GM18909 (cell line): ENCODE measurements around the gene EEF1AKMT3.
"Not testable (repeated sequence)": the region's sequence is repeated elsewhere in the genome, so short reads cannot be mapped to it uniquely, and the experiment has no call there.

Experiments
- ATAC-seq: cut with Tn5 transposase; IDR thresholded peaks from one replicate; pipeline ENCODE4 v1.9.1; 2021; ENCODE audit warnings: mild to moderate bottlenecking; ENCODE audit not compliant: unreplicated experiment, poor library complexity

EEF1AKMT3 gene

DNA sequence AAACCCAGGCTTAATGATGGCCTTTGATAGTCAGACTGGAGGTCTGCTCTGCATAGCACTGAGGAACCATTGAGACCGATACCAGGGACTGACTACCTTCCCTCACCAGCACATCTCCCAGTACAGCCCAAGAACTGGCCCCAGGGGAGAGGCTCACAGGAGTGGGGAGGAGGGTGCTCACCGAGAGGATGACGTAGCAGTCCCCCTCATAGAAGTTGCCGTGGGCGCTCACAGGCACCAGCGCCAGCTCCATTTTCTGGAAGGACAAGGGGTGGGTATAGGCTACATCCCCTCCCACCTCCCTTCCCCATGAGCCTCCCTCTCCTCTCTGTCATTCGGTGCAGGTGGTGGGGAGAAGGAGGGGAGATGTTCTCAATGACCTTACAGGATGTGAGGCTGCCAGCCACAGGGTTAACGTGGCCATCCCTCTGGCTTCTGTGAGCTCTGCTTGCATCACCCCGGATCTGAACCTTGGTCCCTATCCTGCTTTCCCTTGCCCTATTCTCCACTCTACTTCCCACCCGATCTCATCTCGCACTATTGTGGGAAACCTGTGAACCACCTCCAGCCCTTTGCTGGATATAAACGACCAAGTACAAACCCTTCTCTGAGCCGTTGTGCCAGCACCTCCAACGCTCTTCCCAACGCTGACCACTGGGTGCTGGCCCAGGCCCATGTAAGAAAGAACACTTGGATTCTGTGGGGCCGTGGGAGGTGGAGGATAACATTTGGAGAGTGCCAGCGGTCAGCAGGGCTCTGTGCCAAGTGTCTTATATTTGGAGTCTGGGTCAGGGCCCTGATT is 41.8 kb downstream of the EEF1AKMT3 start:
- ATAC-seq = no peak

DNA sequence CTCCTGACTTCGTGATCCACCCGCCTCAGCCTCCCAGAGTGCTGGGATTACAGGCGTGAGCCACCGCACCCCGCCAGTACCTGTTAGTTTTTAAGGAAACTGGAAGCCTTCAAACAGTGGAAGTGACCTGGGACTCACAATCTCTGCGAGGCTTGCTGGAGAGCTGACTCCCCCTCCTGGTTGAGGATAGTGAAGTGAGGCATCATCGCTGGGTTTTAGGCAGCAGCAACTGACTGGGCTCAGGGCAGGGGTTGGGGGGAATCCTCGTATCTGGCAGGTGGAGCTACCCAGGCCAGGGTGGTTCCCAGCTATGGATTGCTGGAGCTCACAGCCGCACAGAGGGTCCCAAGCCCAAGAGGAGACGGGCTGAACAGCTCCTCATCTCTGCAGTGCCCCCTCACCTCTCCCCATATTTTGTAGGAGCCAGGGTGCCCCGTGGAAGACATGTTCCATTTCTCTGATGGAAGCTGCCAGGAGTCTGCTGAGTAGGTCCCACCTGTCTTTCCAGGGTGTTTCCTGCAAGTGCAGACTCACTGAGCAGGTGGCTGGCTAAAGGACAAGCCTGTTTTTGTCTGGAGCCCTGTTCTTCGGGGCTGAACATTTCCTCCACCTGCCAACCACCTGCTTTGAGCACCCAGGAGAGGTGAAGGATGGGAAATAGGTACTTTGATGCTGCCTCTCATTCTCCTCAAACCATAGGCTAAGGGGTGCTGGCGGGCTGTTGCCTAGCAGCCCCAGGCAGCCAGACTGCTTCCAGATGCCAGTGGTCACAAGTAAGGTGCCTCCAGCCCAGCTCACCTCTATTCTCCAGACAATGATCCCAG is 43.0 kb downstream of the EEF1AKMT3 start:
- ATAC-seq = no peak

DNA sequence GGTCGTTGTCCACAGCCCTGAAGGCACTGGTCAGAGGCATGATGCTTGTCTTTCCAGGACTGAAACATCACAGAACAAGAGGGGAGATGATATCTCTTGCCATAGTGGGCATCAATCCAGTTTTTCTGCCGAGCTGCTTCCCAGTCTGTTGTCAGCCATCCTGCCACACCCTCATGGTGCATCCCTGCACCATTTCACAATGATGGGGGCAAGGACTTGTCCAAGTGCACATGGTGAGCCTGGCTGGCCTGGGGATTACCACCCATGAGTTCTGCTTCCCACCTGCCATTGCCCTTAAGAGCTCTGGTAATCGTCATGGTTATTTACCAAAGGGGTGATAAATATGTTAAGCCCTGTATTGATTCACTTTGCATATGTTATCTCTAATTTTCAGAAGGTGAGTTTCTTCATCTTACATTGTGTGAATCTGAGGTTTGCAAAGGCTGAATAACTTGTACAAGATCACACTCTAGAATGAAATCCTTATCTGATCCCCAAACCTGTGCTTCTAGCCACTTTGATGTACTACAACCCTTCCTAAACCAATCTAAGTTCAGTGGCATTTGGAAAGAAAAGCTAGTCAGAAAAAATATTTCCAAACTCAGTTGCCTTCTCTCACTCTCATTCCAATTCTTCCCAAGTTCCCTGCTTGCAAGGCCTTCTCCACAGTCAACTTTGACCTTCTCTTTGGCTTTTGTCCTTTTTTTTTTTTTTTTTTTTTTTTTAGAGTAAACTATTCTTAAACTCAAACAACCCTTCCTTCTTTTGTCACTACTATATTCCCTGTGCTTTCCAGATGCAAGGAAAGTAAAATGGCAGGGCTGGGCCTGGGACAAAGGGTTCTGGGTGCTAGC is 43.8 kb downstream of the EEF1AKMT3 start:
- ATAC-seq = no peak

GRCh38 chr12:57816855-57817151 is 44.4 kb downstream of the EEF1AKMT3 start:
- no peak for ATAC-seq

DNA sequence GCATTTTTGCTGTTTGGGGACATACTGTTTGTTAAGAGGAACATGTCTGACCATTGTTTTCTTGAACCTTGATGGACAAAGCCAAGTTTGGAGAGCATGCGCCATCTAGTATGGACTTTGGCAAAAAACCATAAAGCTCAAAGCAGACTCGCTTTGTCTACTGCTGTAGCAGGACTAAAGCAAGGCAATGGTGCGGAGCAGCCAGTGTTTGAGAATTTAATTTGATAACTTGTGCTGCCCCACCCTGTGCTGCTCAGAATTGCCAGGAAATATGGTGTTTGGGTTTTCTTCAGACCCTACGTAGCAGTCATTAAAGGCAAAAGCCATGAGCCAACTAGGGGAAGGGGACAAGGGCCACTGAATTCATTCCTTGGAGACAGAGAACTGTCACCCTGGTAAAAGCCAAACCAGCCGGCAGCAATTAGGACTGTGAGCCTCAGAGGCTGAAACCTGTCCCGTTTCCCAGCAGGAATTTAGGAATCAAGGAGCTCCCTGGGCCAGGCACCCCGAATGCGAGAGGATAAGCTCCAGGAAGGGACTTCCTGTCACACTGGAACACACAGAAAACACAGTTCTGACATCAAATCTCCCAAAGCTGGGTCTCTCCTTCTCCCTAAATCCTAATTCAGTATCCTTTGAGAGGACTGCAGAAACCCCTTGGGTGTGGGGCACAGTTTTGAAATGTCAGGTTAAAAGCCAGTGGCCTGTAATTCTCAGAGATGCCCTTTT is 45.0 kb downstream of the EEF1AKMT3 start:
- ATAC-seq = no peak

DNA sequence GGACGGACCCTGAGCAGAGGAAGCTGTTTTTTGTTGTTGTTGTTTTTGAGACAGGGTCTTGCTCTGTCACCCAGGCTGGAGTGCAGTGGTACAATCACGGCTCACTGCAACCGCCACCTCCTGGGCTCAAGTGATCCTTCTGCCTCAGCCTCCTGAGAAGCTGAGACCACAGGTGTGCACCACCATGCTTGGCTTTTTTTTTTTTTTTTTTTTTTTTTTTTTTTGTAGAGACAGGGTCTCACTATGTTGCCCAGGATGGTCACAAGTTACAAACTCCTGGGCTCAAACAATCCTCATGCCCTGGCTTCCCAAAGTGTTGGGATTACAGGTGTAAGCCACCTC is 45.5 kb downstream of the EEF1AKMT3 start:
- ATAC-seq = not testable (repeated sequence)

DNA sequence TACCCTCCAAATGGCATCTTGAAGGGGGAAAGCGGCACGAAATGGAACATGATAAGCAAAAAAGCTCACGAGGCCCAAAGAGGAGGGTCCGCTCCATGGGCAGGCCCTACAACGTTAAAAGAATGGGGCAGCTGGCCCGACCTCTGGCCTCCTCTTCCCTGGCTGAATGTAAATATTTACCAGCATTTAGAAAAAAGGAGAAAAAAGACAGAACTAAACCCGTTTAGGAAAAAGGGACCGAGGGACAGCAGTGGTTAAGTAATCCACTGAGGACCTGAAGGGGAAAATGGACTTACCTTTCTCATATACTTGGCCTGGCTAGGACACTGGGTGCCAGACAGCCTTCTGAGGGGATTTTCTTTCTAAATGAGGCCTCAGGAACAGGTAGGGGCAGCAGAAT is 47.7 kb downstream of the EEF1AKMT3 start:
- not testable (repeated sequence) for ATAC-seq

DNA sequence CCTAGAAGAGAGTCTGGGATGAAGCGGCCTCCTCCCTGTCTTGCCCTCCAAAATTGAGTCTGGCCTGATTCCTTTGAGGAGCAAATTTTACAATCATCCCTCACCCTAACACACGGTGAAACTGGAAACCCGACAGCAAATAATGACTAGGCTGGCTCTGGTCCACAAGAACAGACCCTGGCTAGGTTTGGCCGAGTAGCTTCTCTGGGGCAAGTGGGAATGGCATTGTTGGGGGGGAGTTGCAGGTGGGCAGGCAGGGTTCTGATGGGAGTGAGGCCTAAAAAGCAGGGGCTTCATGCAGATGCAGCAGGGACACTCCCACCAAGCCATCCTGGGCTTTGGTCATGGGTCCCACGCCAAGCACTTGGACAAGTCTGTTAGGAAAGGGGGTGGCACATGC is 48.6 kb downstream of the EEF1AKMT3 start:
- ATAC-seq = not testable (repeated sequence)

GRCh38 chr12:57821474-57822214 is 49.2 kb downstream of the EEF1AKMT3 start:
- no peak for ATAC-seq

DNA sequence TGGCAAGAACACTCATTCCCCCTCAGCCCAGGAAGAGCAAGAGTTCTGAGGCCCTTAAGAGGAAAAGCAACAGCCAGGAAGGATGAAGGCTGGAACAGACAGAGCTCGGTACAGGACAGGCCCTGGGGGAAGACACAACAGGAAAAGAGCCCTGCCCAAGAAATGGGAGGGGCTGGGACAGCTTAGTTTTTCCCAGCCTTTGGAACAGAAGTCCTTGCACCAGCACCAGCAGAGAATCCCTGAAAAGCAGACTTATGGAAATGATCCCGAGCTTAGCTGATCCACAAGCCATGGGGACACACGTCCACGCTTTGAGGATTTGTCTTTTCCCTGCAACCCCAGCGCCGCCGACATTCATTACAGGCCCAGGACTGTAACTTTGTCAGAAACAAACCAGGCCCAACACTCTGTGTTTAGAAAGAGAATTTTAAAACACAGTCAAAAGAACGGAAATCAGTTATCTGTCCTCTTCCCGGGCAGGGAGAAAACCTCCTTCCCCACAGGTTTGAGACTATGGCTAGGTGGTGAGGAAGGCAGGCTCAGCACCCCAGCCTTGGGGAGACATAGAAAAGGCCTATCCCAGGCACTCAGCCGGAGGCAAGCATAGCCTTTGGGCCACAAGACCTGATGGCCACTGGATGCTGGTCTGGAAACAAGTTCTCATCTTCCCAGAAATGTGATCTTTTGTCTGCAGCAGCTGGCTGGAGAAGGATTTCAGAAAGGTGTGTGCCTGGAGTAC is 50.1 kb downstream of the EEF1AKMT3 start:
- no peak for ATAC-seq

DNA sequence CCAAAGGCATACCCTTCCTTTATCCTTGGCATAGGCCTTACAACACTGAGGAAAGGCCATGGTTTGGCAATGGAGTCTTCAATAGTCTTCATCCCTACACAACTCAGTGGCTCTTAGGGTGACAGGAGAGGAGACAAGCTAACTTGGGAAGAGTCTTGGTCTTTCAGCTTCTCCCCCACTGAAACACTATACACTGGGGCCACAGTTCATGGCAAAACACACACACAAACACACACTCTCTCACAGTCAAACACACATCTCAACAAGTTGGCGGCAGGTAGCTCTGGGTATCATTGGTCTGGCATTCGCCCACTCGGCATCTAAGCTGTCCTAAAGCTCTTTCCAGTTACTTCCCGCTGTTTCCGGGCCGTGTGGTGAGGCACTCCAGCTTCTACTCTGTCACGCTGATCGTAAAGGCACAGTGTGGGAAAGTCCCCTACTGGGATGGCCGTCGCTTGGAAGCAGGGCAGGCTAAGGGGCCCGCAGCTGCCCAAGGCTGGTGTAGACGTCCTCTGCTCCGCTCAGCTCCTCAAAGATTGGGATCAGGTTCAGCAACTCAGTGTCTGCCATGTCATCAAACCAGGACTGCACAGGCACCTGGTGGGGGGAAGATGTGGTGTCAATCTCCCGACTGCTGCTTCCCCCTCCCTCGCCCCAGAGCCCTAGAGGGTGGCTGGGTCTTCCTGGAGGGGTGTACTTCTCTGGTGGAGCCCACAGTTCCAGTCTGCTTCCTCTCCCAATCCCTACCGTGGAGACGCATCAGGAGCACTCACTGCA is 50.9 kb downstream of the EEF1AKMT3 start:
- no peak for ATAC-seq

GRCh38 chr12:57823908-57824640 is 51.7 kb downstream of the EEF1AKMT3 start:
- ATAC-seq = no peak

DNA sequence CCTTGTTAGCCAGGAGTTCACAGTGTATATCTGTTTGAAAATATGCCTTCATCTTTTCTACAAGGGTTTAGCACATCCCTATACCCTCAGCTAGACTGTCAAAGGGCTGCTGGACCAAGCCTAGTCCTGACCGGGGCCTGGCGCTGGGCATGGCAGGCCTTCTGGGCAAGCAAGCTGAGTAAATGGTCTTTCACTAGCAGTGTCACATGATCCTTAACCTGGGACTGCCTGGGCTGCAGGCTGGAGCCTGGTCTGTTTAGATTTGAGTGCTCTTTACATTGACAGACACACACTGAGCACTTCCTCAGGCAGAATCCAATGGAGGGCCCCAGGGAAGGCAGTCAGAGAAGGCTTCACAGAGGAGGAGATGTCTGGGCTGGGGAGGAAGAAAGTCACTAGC is 53.0 kb downstream of the EEF1AKMT3 start:
- ATAC-seq = no peak

DNA sequence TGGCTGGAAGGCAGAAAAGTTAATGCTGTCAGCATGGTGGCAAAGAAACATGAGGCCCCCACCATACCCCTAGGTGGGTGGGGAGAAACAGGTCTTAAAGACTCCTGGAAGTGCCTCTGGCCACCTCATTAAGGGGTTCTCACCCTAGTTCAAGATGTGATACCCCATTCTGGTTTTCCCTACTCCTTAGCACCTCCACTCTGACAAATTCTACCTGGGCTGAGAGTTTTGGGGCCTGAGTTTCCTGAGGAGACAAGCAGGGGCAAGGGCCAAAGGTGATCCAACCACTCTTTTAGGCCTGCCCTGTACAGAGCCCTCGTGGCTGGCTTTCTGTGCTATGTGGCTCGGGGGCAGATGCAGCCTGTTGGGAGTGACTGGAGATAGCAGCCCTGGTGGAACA is 54.0 kb downstream of the EEF1AKMT3 start:
- no peak for ATAC-seq

- no peak for ATAC-seq
Observed at GRCh38 chr12:57826966-57827365, 54.6 kb downstream of the EEF1AKMT3 start.

DNA sequence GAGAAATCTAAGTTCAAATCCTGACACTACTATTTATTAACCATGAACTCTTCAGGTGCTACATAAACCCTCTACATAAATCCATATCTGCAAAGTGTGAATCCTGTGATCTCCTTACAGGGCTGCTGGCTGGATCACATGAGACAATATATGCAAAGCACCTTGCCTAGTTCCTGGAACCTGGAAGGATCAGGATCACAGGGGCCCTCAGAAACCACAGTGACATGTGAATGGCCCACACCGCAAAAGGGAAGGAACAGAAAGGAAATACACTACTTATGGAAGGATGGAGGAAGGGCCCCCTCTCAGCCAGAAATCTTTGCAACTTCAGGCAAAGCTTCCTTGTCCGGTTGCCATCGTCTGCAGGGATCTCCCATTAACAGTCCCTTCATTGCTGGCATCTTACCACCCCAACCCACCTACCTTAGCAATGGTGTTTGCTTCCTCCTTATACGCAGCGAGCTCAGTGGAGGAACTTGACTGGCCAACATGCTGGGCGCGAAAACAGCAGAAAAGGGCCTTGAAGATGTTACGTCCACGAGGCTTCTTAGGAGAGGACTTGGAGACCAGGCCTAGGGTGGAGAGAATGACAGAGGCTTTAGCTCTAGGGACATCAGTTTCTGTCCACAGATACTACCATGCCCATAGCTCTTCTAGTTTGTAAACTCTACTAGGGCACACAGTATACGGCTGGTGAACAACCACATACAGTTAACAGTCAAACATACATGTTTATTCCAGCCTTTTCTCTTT is 56.8 kb downstream of the EEF1AKMT3 start:
- ATAC-seq = no peak

DNA sequence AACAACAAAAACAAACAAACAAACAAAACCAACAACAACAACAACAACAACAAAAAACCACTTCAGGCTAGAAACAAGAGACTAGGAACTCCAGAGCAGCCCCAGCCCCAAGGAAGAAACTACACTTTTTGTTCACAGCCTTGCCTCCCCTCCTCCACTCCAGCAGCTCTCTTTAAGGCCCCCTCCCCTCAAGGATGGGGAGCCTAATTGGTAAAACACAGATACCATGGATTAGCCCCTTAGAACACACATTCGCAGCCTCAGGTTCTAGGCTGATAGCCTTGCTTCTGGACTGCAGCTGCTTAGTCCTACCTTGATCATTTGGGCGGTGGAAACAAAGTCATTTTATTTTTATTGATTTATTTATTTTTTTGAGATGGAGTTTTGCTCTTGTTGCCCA is 58.0 kb downstream of the EEF1AKMT3 start:
- no peak for ATAC-seq
